ENCODE measurements around the gene SH2D1B.
"Not testable (repeated sequence)": the region's sequence is repeated elsewhere in the genome, so short reads cannot be mapped to it uniquely, and the experiment has no call there.

SH2D1B gene

GRCh38 chr1:162359523-162360236, 52.3 kb downstream of the SH2D1B start:
- no peak for DNase-seq

GRCh38 chr1:162358928-162359327, 53.0 kb downstream of the SH2D1B start:
- DNase-seq: no peak

GRCh38 chr1:162357681-162358266, 54.2 kb downstream of the SH2D1B start:
- peak; percentile 29 for DNase-seq

GRCh38 chr1:162353702-162354101, 58.2 kb downstream of the SH2D1B start:
- DNase-seq: no peak

- no peak for DNase-seq
Observed at GRCh38 chr1:162353078-162353477, 58.9 kb downstream of the SH2D1B start.

GRCh38 chr1:162351874-162352273, 60.1 kb downstream of the SH2D1B start:
- not testable (repeated sequence) for DNase-seq

GRCh38 chr1:162351246-162351842, 60.6 kb downstream of the SH2D1B start:
- DNase-seq: no peak

GRCh38 chr1:162349635-162350330, 62.2 kb downstream of the SH2D1B start:
- DNase-seq: peak; percentile 31

- no peak for DNase-seq
Observed at GRCh38 chr1:162347281-162347680, 64.7 kb downstream of the SH2D1B start.

Data from NCI-H748 treated with DMSO at 0.1 percent for 48 hours (cell line).